HTERT RPE-1 (cell line): ENCODE data around the gene ADAMTS7.
"Not testable (repeated sequence)": the region's sequence is repeated elsewhere in the genome, so short reads cannot be mapped to it uniquely, and the experiment has no call there.

Experiments used
- in situ Hi-C: fragments of 300-500 bp; cut with MboI; formaldehyde crosslinking; loops from 4 replicates; pipeline ENCODE4 v1.14.3; 2020; ENCODE audit warnings: low sequenced_read_pairs

Gene ADAMTS7

DNA sequence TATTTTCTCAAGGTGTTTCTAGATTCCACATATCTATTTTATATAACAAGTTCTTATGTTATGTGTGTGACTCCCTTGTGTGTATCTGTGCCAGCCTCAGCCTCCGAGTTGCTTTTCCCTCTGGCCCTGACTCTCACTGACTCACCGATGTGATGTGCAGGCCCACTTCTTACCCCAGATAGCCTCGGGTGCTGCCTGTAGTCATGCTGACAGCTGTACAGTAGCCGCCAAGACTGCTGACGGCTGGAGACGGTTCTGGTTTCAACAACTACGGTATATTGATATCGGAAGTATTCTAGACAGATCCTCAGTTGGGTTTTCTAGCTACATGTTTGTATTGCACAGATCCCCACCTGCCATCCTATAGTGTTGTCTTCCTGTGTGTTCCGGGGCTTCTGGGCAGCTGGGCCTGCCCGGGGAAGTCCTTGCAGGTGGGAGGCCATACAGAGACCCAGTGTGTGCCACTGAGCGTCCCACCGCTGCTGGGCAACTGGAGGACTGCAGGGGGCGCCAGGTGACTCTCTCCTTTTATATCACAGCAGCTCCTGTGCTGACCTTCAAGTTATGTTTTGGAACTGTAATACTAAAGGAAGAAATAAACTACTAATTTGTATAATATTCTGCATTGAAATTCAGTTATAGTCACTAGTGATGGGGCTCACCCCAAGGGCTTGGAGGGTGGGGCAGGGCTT, 55.2 kb downstream of the ADAMTS7 start:
- in situ Hi-C loops: not testable (repeated sequence)

DNA sequence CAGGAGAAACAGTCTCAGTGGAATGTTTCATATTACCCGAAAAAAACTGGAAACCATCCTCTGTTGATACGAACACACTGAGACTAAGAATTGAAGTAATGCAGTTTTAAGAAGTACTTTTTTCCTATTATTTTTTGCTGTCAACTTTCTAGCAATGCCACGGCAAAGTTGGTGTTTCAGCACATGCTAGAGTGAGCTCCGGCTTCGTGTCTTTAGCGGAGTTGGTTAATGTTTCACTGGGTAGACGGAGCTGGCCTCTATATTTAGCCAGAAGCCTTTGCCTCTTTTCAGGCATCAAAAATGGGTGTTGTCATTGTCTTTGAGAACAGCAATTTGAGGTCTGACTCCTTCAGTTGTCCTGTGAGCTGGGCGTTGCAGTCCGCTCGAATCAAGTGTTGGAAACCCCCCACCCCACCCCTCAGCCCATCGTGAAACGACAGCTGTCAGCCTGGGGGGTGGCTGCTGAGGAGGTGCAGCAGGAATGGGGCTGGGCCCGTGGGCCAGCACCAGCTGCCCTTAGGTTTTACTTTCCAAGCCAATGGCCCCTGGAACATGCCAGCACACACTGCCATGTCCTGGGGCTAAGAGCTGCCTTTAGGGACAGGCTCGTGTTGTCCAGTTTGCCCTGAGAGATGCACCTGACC, 56.5 kb downstream of the ADAMTS7 start:
- in situ Hi-C loops: not testable (repeated sequence)

DNA sequence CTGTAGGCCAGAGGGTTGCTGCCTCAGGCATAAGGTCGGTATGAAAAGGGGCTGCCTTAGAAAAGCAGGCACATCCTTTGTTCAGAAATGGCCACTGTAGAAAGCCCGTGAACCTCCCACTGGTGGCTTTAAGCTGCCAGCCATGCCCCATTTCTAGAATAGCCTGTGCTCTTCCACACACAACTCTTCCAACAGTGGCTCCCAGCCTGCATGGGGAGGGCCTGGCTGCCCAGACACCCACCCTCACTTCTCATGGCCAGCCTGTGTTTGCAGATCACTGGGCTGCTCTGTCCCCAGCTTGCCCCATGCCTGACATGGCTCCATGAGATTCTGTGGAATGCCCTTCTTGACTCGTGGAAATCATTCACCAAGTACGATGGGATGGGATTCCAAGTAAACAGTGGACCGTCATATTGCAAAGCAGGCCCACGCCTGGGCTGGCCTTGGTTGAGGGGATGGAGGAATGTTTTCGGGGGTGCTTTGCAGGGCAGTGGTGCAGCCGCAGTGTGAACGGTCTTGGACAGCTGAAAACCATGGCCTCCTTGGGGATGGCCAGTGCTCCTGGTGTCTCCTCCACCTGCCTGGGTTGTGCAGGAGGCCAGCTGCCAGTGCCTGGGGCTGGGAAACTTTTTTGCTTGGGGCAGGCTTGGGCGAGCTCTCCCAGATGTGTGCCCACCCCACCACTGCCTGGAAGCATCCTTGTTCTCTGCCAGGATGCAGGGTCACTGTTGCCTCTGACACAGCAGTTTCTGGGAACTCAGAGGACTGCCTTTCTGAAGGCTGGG, 57.3 kb downstream of the ADAMTS7 start:
- in situ Hi-C loops: not testable (repeated sequence)

DNA sequence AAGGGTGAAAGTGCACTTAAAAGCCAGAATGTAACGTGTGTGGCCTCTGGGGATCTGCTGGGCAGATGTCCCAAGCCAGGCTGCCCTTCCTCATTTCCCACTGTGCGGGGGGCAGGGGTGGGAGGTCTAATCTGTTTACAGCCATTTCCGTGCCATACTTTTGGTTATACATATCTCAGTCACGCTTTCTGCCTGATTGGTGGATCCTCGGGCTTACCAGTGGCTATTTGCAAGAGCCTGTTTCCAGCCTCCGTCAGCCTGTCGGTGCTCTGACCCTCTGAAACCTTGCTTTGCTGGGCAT, 58.0 kb downstream of the ADAMTS7 start:
- in situ Hi-C loops: not testable (repeated sequence)

DNA sequence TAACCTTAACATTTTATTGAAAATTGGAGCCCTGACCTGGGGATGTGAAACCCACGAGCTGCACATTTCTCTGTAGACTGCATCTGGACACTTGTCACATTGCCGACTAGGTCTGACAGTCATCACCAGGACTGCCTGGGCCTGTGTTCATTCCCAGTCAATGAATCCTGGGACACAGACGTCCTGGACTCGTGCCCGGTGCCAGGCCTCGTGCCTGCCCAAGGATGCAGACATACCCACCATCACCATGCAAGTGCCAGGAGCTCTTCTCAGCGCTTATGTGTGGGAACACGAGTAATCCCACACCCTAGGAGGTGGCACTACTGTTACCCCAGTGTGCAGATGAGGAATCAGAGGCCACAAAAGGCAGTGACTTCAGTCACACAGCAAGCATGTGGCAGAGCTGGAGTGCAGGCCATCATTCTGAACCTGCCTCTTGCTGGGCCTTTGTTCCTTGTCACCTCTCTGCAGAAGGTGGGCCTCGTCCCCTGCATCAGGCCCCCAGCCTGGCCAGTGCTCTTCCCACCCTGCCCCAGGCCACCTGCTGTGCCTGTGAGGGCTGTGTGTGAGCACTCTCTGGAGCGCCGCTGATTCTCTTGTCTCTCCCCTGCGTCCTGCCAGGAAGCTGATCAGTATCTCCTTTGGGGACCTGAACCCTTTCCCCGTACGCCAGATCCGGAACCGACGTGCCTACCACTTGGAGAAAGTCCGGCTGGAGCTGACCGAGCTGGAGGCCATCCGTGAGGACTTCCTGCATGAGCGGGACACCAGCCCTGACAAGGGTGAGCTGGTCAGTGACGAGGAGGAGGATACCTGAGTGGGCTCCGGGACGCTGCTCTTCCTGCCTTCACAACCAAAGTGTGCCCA, 58.5 kb downstream of the ADAMTS7 start:
- in situ Hi-C loops: no loop called here

GRCh38 chr15:78751602-78751979, 59.7 kb downstream of the ADAMTS7 start:
- in situ Hi-C loops: no loop called here

- in situ Hi-C loops: not testable (repeated sequence)
These were observed 60.2 kb downstream of the ADAMTS7 start for GRCh38 chr15:78750974-78751601.

DNA sequence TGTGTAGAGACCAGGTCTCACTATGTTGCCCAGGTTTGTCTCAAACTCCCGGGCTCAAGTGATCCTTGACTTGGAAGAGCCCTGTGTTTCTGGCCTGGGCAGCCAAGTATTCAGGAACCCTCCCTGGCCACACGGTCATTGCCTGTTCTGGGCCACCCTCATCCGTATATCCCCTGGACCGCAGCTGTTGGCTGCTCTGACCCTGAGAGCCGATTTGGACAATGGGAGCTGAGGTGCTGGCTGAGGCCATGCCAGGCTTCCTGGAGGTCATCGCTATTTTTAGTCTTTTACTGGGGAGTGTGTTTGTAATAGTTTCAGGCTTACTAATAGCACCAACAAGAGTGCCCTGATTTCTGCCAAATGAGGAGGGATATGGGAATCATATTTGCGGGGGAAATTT, 60.7 kb downstream of the ADAMTS7 start:
- in situ Hi-C loops: no loop called here

DNA sequence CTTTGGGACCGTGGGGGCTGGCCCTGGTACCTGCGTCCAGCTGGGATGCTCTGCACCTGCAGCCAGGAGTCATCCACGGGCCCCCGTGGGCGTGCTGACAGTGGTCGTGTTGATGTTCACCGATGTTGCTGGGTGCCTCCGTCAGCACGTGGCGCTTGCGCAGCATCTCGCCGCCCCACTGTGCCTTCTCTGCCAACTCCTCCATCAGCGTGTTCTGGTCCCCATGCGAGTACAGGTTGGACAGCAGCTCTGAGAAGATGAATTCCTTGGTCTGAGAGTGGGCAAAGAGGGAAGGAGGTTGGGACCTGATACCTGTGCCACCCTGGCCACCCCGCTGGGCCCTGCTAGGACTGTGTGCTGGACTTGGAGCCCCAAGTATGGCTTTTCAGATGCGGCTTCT, 61.4 kb downstream of the ADAMTS7 start:
- in situ Hi-C loops: no loop called here

- in situ Hi-C loops: not testable (repeated sequence)
These were observed 63.4 kb downstream of the ADAMTS7 start for GRCh38 chr15:78747877-78748276.

DNA sequence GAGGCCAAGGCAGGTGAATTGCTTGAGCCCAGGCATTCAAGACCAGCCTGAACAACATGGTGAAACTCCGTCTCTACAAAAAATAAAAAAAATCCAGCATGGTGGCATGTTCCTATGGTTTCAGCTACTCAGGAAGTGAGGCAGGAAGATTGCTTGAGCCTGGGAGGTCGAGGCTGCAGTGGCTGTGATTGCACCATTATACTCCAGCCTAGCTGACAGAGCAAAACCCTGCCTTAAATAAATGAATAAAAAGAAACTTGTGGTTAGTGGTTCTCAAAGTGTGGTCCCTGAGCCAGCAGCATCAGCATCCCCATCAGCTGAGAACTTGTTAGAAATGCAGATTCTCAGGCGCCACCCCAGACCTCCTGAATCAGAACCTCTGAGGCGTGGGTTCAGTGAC, 69.6 kb downstream of the ADAMTS7 start:
- in situ Hi-C loops: not testable (repeated sequence)

DNA sequence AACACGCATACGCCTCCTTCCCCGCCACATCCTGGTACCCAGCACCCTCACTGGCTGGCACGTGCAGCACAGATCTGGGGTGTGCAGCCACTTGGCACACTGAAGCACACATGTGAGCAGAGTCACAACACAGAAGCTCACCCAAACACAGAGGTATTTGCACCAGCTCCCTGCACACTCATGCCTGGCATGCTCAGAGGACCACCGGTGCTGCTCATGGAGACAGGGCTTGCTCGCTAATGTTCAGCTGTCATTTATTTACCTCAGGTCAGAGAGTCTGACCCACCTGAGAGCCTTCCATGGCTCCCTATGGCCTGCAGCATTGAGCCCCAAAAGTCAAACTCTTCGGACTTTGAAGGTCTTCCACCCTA, 70.4 kb downstream of the ADAMTS7 start:
- in situ Hi-C loops: no loop called here

DNA sequence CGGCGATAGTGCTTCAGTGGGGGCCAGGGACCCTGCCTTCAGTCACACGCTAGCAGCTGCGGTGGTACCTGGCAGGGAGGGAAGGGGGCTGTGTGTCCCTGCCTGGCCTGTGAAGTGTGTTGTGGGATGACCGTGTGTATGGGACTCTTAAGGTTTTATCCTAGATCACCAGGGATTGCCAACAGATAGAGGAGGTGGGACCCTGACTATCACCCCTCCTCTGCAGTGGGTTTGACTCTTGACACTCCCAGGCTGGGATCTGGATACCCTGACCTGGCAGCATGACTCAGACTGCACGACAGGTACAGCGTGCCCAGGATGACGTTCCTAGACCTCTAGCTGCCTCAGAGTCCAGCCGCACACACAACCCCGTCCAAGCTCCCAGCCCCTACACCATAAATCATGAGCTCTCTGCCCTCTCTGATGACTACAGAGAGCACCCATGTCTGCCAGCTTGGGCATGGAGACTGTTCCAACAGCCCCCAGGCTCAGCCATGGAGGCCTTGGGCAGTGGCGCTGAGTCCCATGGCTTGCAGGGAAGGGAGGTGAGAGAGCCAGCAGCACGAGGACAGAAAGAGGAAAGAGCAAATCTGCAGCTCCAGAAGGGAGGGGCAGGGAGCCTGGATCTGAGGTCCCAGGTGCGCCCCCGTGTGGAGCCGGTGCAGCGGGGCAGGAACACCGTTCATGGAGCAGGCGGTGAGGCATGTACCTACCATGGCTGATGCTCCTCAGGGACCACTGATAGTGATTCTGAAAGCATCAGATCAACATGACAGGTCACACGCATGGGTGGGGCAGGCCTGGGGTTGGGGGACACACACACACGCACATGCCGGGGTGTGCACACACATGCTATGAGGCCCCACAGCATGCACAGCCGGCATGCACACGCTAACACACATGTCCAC, 71.0 kb downstream of the ADAMTS7 start:
- in situ Hi-C loops: no loop called here

GRCh38 chr15:78739206-78739605, 72.1 kb downstream of the ADAMTS7 start:
- in situ Hi-C loops: no loop called here

DNA sequence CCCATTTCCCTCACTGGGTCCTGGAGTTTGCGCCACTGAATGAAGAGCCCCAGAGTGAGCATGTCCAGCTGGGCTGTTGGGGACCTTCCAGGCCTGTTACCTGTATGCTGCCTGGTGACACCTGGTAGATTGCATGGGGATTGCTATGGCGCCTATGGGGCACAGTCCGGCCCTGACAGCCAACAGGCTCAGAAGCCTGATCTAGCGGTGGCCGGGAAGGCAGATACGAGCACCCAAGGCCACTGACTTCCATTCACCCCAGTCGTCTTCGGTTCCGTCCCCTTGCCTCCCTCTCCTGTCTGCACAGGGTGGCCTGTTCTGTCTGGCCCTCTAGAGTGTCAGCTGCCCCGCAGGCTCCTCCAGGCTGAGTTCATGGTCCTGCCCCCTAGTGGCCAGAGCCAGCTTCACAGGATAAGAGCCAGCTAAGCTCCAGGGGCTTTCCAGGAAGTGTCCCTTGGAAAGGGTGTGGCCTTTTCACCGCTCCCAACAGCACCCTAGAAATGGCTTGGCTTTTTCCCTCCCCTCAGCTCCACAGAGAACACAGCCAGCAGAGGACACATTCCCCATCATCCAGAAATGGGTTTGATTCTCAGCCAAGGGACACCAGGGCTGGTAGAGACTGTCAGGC, 73.2 kb downstream of the ADAMTS7 start:
- in situ Hi-C loops: not testable (repeated sequence)

DNA sequence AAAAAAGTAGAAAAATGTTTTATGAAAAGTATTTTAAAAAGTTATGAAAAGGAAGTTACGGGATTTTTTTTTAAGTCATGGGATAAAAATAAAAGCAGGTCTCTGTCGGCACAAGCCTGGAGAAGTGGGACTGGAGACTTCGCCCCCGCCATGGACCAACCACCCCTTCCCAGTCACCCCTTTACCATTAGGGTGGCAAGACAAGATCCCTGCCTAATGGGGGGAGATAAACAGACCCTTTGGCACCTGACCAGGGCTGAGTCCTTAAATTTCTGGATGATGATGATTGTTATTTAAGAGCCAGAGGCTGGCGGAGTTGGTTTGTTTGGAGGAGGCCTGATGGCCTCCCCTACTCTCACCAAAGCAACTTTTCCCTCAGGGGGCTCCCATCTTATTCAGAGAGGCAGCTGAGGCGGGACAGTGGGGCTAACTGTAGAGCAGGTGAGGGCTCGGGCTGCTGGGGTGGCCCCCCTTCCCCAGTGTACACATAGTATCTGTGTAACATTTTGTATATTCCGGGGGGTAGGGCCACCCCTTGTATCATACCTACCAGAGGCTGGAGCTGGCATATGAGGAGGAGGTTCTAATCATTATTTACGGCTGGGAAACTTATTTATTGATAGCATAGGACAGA, 74.0 kb downstream of the ADAMTS7 start:
- in situ Hi-C loops: no loop called here

DNA sequence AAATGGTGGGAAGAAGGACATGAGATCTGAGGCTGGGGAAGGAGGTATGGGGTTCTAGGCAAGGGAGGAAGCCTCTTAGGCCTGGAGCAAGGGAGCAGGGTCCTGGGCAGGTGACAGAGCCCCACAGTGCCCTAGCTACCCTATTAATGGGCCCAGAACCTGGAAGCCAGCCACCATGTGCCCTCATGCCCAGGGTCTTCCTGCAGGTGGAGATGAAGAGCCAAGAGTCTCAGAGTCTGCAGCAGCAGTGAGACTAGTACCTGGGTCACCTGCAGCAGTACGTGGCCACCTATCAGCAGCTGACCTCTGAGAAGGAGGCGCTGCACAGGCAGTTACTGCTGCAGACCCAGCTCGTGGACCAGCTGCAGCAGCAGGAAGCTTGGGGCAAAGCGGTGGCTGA, 75.0 kb downstream of the ADAMTS7 start:
- in situ Hi-C loops: not testable (repeated sequence)

- in situ Hi-C loops: no loop called here
These were observed 76.7 kb downstream of the ADAMTS7 start for GRCh38 chr15:78734451-78735064.
